Natural killer cell (primary cell): ENCODE data around the gene ITPRIPL1. TPM values are rescaled to one million over a fixed set of nuclear protein-coding genes. Genes with fewer than 3 reads are reported as not detected.
A peak's percentile ranks its signal among the peaks of the same experiment; 100 is the strongest.

Experiments used
- ATAC-seq, 3 donors: fragments of 150-1000 bp in 2 of 3; fragments of 200-7000 bp in 1 of 3; cut with Tn5 transposase; 1 replicate in 1 of 3; 2 replicates in 2 of 3; pipeline ENCODE4 v1.10.0; 2021; ENCODE audit warnings: mild to moderate bottlenecking in 2 of 3, moderate library complexity in 2 of 3
- DNase-seq, 2 donors: peaks; one replicate each; pipeline versions ENCODE4 v3.0.0 to v3.0.0-alpha.2; 2013 to 2021; ENCODE audit warnings: mixed read lengths in 1 of 2
- H3K27ac ChIP-seq: one replicate; pipeline ENCODE4 v1.5.1; 2013; ENCODE audit warnings: mild to moderate bottlenecking, low read length
- H3K27me3 ChIP-seq: one replicate; pipeline ENCODE4 v1.6.1; 2013; ENCODE audit warnings: low read length; ENCODE audit not compliant: control insufficient read depth, insufficient read depth
- H3K36me3 ChIP-seq: one replicate; pipeline ENCODE4 v1.6.1; 2013; ENCODE audit warnings: low read length; ENCODE audit not compliant: control insufficient read depth, insufficient read depth
- H3K4me1 ChIP-seq: one replicate; pipeline ENCODE4 v1.6.1; 2013; ENCODE audit warnings: low read length; ENCODE audit not compliant: control insufficient read depth, insufficient read depth
- H3K4me3 ChIP-seq: one replicate; pipeline ENCODE4 v1.5.1; 2013; ENCODE audit warnings: low read length
- H3K9me3 ChIP-seq: one replicate; pipeline ENCODE4 v1.6.1; 2013; ENCODE audit warnings: low read length; ENCODE audit not compliant: control insufficient read depth, insufficient read depth
- H3K27ac Mint-ChIP-seq, 2 donors: one replicate each; pipeline ENCODE4 v1.8.0; 2022; ENCODE audit warnings: mild to moderate bottlenecking in 2 of 2, mixed read lengths in 2 of 2, moderate library complexity in 1 of 2
- H3K27me3 Mint-ChIP-seq, 2 donors: one replicate each; pipeline ENCODE4 v1.8.0; 2022; ENCODE audit warnings: low read depth in 2 of 2, mixed read lengths in 2 of 2
- H3K36me3 Mint-ChIP-seq: one replicate; pipeline ENCODE4 v1.8.0; 2022; ENCODE audit warnings: mixed read lengths
- H3K4me1 Mint-ChIP-seq, 2 donors: one replicate each; pipeline ENCODE4 v1.8.0; 2022; ENCODE audit warnings: mixed read lengths in 2 of 2
- H3K4me3 Mint-ChIP-seq: one replicate; pipeline ENCODE4 v1.8.0; 2022; ENCODE audit warnings: mild to moderate bottlenecking, moderate library complexity, mixed read lengths
- H3K9me3 Mint-ChIP-seq, 2 donors: one replicate each; pipeline ENCODE4 v1.8.0; 2022; ENCODE audit warnings: mixed read lengths in 2 of 2
- CTCF ChIP-seq: fragments of 200-600 bp; IDR thresholded peaks from one replicate; pipeline ENCODE4 v1.8.0; 2022; ENCODE audit warnings: antibody characterized with exemption
- WGBS: methylation state at CpG from one replicate; pipeline ENCODE4 v1.1.7; 2013; ENCODE audit warnings: missing lambda C conversion rate; ENCODE audit not compliant: insufficient coverage; 5-methylcytosine and 5-hydroxymethylcytosine counted together
- intact Hi-C: fragments of 100-400 bp; cut with micrococcal nuclease; formaldehyde crosslinking; loops from one replicate; pipeline ENCODE4 v1.14.2; 2022
- total RNA-seq, 4 donors: library from RNA; stranded (reverse); fragments of 120-200 nt in 1 of 4; gene quantifications; one replicate each; pipeline versions ENCODE4 v1.2.3 to v1.2.4, GENCODE V29; 2013 to 2022

ITPRIPL1 gene
- total RNA-seq, 3 donors from 2014 or later (not counting 1 experiment from before 2014, with no cell fraction given): 14.1 to 28.7 (median 20.5) TPM

- no peaks in the 10 kb centered on the region for H3K36me3 ChIP-seq
- intact Hi-C loops: no loop called here
- no peak for TF ChIP-seq CTCF
- no peaks in the 10 kb centered on the region for H3K36me3 Mint-ChIP-seq
- peaks cover 62 to 73% of the 10 kb centered on the region in 2 donors for H3K4me1 Mint-ChIP-seq
- H3K4me3 ChIP-seq: no peak overlapping the region
- ATAC-seq: no peak
- no peak for DNase-seq
- H3K9me3 Mint-ChIP-seq: no peaks in the 10 kb centered on the region
- H3K4me3 Mint-ChIP-seq: peak overlapping the region; percentile 68
- peak overlapping the region; percentile 21 for H3K27ac ChIP-seq
- H3K27me3 ChIP-seq: no peaks in the 10 kb centered on the region
- no peaks in the 10 kb centered on the region for H3K9me3 ChIP-seq
- peak overlapping the region; percentile 75 to 89 for H3K27ac Mint-ChIP-seq
- WGBS: 71% methylated on average over 1 of the region's 1 CpG
- H3K4me1 ChIP-seq: peaks cover 60% of the 10 kb centered on the region
- H3K27me3 Mint-ChIP-seq: no peaks in the 10 kb centered on the region
These were observed 5.7 kb upstream of the ITPRIPL1 start for GRCh38 chr2:96319396-96319795.

GRCh38 chr2:96320326-96320725, 4.8 kb upstream of the ITPRIPL1 start:
- Histone ChIP-seq H3K9me3 (no peaks in the 10 kb centered on the region), H3K4me3 (peak overlapping the region; percentile 90)
- intact Hi-C loops: loop anchor here (2.0 to 5.0 kb wide), 2 partner anchors 16 to 53 kb away; partner anchors contain the start of genes CIAO1, SNRNP200 and TMEM127

GRCh38 chr2:96320728-96321622, 4.1 kb upstream of the ITPRIPL1 start:
- Mint-ChIP-seq H3K27ac (peak overlapping the region; percentile 64 to 75), H3K4me3 (peak overlapping the region; percentile 90), H3K9me3 (no peaks in the 10 kb centered on the region), H3K4me1 (peaks cover 62 to 76% of the 10 kb centered on the region in 2 donors), H3K27me3 (no peaks in the 10 kb centered on the region), H3K36me3 (no peaks in the 10 kb centered on the region)
- peaks cover 59% of the 10 kb centered on the region for H3K4me1 ChIP-seq
- peak in 2 of 3 donors; percentile 13 to 23 for ATAC-seq
- WGBS: 2% methylated on average over 41 of the region's 41 CpGs
- TF ChIP-seq CTCF: no peak
- no peaks in the 10 kb centered on the region for H3K27me3 ChIP-seq
- no peaks in the 10 kb centered on the region for H3K9me3 ChIP-seq
- peak overlapping the region; percentile 75 for H3K27ac ChIP-seq
- intact Hi-C loops: loop anchor here (2.0 to 5.0 kb wide), 2 partner anchors 16 to 54 kb away; partner anchors contain the start of genes CIAO1, SNRNP200 and TMEM127
- no peaks in the 10 kb centered on the region for H3K36me3 ChIP-seq
- peak overlapping the region; percentile 90 for H3K4me3 ChIP-seq
- DNase-seq: peak; percentile 21 to 50

More at GRCh38 chr2:96320326-96320725, 4.8 kb upstream of the ITPRIPL1 start:
- H3K27me3 Mint-ChIP-seq: no peaks in the 10 kb centered on the region
- peak overlapping the region; percentile 64 to 75 for H3K27ac Mint-ChIP-seq
- Histone ChIP-seq H3K27ac (no peak overlapping the region), H3K27me3 (no peaks in the 10 kb centered on the region), H3K36me3 (no peaks in the 10 kb centered on the region), H3K4me1 (peaks cover 59% of the 10 kb centered on the region)
- TF ChIP-seq CTCF: no peak
- no peaks in the 10 kb centered on the region for H3K36me3 Mint-ChIP-seq
- H3K4me3 Mint-ChIP-seq: peak overlapping the region; percentile 90
- WGBS: 85% methylated on average over 3 of the region's 3 CpGs
- peaks cover 62 to 76% of the 10 kb centered on the region in 2 donors for H3K4me1 Mint-ChIP-seq
- DNase-seq: no peak
- no peaks in the 10 kb centered on the region for H3K9me3 Mint-ChIP-seq
- ATAC-seq: no peak
